Measurements from ENCODE around the gene KLHL12. TPM values are rescaled to one million over a fixed set of nuclear protein-coding genes. Genes with fewer than 3 reads are reported as not detected.

The KLHL12 gene
- total RNA-seq, 4 donors from 2014 or later: 11.7 to 15.7 (median 15.0) TPM

DNA sequence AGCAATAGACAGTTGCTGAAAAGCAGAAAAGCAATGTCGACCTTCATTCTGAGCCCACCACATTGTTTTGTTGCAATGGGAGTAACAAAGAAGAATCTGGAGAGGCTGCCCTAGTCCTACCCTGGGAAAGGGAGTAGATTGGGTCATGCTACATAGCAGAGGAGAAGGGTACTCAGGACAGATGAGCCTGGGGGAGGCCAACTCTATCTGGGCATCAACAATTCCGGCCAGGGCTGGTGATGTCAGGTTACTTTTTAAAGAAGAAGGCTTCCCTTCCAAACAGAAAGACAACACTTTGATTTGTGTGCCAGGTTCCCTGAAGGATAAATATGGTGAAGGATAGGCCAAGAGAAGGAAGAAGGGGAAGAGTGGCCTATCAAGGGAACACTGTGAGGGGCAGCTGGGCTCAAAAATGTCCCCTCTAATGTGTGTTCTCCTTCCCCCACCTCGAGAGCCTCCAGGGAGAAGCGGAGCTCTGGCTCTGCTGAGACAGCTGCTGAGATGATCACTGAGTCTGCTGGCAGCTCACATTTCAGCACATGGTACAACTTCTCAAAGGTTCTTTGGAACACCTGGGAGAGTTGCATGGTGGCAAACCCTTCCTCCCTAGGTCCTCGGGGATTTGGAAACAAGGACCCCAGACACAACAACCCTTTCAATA, 34.3 kb upstream of the KLHL12 start:
- intact Hi-C loops (cut with DNase I; ENCODE audit: low total_unique reads): no loop called here

DNA sequence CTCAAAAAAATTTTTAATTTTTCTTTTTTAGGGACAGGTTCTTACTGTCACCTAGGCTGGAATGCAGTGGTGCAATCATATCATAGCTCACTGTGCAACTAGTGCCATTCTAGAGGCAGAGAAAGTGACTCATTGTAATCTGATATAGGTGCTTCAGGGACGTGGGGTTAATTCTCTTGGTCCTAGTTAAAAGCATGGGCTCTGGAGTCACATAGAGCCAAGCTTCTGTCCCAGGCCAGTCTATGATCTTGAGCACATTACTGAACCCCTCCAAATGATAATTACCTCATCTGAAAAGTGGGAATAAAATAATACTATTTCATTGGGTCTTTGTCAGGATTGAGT, 32.2 kb upstream of the KLHL12 start:
- WGBS, 2 donors: 36 to 55% methylated on average over 1 of the region's 1 CpG
- TF ChIP-seq, protein P1, sequence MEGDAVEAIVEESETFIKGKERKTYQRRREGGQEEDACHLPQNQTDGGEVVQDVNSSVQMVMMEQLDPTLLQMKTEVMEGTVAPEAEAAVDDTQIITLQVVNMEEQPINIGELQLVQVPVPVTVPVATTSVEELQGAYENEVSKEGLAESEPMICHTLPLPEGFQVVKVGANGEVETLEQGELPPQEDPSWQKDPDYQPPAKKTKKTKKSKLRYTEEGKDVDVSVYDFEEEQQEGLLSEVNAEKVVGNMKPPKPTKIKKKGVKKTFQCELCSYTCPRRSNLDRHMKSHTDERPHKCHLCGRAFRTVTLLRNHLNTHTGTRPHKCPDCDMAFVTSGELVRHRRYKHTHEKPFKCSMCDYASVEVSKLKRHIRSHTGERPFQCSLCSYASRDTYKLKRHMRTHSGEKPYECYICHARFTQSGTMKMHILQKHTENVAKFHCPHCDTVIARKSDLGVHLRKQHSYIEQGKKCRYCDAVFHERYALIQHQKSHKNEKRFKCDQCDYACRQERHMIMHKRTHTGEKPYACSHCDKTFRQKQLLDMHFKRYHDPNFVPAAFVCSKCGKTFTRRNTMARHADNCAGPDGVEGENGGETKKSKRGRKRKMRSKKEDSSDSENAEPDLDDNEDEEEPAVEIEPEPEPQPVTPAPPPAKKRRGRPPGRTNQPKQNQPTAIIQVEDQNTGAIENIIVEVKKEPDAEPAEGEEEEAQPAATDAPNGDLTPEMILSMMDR (IDR thresholded peaks at IDR 0.05): no peak
- TF ChIP-seq POLR2A (IDR thresholded peaks at IDR 0.05): no peak
- intact Hi-C loops (cut with DNase I; ENCODE audit: low total_unique reads): no loop called here
- H3K4me3 ChIP-seq (ENCODE audit: low read depth, poor library complexity, severe bottlenecking): no peak overlapping the region
- no peak for DNase-seq (ENCODE audit: low spot score in 2 of 2)

More for the DNA sequence above, 34.3 kb upstream of the KLHL12 start:
- WGBS, 2 donors: 86 to 87% methylated on average over 5 of the region's 5 CpGs
- TF ChIP-seq, protein P1 (IDR thresholded peaks at IDR 0.05): no peak
- no peak for TF ChIP-seq POLR2A (IDR thresholded peaks at IDR 0.05)
- H3K4me3 ChIP-seq (ENCODE audit: low read depth, poor library complexity, severe bottlenecking): no peak overlapping the region
- no peak for DNase-seq (ENCODE audit: low spot score in 2 of 2)

DNA sequence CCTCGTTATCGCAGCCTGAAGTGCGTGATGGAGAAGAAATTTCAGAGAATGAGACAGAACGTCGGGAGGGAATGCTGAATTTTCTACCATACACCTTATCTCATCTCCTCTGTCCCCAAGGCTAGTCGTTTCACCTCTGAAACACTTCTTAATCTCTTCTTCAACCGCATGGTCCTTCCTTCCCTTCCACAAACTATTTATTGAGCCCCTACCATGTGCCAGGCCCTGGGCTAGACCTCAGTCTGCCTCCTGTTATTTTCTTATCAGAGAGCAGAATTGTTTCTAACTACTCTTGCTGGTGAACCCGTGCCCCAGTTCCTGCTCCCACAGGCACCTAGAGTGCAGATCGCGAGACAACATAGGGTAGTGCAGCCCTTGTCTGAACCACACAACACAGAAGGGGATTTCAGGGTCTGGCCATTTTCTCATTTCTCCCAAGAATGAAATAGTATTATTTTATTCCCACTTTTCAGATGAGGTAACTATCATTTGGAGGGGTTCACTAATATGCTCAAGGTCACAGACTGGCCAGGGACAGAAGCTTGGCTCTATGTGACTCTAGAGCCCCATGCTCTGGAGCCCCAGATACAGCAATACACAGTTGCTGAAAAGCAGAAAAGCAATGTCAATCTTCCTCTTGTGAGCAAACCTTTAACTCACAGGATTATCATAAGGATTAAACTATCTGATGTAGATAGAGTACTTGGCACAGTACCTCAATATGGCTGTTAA, 31.7 kb upstream of the KLHL12 start:
- no peak for DNase-seq (ENCODE audit: low spot score in 2 of 2)
- intact Hi-C loops (cut with DNase I; ENCODE audit: low total_unique reads): no loop called here
- 7% methylated on average over 10 of the region's 10 CpGs for WGBS, 2 donors
- TF ChIP-seq POLR2A (IDR thresholded peaks at IDR 0.05): no peak
- no peak overlapping the region for H3K4me3 ChIP-seq (ENCODE audit: low read depth, poor library complexity, severe bottlenecking)

DNA sequence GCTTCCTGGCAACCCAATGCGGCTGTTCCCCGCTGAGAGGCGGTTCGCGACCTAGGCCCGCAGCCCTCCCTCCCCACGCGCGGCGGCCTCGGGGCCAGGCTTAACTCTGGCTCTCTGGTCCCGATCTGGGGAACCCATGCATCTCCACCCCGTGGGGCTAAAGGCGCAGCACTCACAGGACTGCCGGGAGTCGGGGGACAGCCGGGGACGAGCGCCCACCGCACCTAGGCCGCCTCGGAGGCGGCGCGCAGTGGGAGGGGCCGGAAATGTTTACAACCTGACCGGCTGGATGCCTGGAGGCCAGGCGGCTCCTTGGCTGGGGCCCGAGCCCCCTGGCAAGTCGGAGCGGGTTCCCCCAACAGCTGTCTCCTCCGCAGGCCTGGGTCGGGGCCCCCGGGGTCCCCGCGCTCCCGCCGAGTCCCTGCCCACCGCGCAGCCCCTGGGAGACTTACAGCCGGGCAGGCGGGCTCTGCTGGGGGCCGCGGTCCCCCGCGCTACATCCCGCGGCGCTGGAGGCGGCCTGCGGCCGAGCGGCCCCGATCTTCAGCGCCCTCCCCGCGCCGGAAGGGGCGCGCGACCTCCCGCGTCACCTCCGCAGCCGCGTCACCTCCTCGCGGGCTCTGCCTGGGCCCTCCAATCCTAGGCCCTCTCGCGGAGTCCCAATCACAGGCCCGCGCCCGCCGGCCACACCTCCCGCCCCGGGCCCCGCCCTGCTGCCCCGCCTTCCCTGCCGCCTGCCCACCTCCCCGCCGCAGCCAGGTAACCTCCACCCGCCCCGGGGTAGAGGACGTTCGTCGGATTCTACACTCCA, 30.9 kb upstream of the KLHL12 start, which contains the start of gene ADIPOR1:
ADIPOR1 (minus strand) TSS at position 580 of the 811 bp plus-strand sequence. CDS start 7,242 bp downstream, outside the sequence.
- peak; percentile 91 to 98 for DNase-seq (ENCODE audit: low spot score in 2 of 2)
- peak in 1 of 2 donors; percentile 91 for TF ChIP-seq POLR2A (IDR thresholded peaks at IDR 0.05)
- TF ChIP-seq, protein P1 (IDR thresholded peaks at IDR 0.05): no peak
- peak within 1 kb of the TSS; percentile 81 for H3K4me3 ChIP-seq (ENCODE audit: low read depth, poor library complexity, severe bottlenecking)
- WGBS, 2 donors: 0 to 2% methylated on average over 17 to 20 of the region's 86 CpGs
- intact Hi-C loops (cut with DNase I; ENCODE audit: low total_unique reads): no loop called here

DNA sequence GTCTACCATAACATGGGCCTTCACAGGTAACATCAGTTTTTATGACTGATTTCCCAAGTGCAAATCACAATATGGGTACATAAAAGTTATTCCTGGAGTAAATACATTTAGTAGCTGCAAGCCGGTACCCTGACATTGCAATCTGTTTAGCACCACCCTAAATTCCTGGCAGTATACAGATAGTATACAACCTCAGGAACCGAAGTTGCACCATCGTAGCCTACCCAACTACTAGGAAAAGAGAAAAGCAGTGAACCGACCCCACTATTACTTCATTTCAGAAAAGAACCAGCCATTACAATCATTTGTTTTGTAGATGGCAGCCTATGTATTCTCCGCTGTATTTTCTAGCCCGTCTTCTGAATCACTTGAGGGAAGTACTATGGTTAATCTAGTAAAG, 29.9 kb upstream of the KLHL12 start:
- 48 to 54% methylated on average over 6 of the region's 6 CpGs for WGBS, 2 donors
- TF ChIP-seq POLR2A (IDR thresholded peaks at IDR 0.05): no peak
- TF ChIP-seq, protein P1 (IDR thresholded peaks at IDR 0.05): no peak
- intact Hi-C loops (cut with DNase I; ENCODE audit: low total_unique reads): no loop called here
- peak overlapping the region; percentile 81 for H3K4me3 ChIP-seq (ENCODE audit: low read depth, poor library complexity, severe bottlenecking)
- no peak for DNase-seq (ENCODE audit: low spot score in 2 of 2)

Measured in lower leg skin (tissue), 4 donors.